C4-2B (cell line): Measurements from ENCODE around the gene RBMS1.

Source experiments
- H3K27ac ChIP-seq: fragments of 450-650 bp; 2 replicates; pipeline ENCODE4 v1.5.1; 2017
- CTCF ChIP-seq: fragments of 450-650 bp; conservative IDR thresholded peaks from 2 replicates; pipeline ENCODE4 v1.5.1; 2017; ENCODE audit warnings: mild to moderate bottlenecking
- ZFX ChIP-seq: fragments of 450-650 bp; IDR thresholded peaks from 2 replicates; pipeline ENCODE4 v1.6.1; 2017

The RBMS1 gene

GRCh38 chr2:160478660-160479059, 14.9 kb downstream of the RBMS1 start:
- TF ChIP-seq CTCF (no peak), ZFX (no peak)
- H3K27ac ChIP-seq = no peak overlapping the region

GRCh38 chr2:160477032-160477431, 16.6 kb downstream of the RBMS1 start:
- TF ChIP-seq ZFX (no peak), CTCF (no peak)
- H3K27ac ChIP-seq = no peak overlapping the region

GRCh38 chr2:160474891-160475787, 18.5 kb downstream of the RBMS1 start:
- H3K27ac ChIP-seq = no peak overlapping the region
- no peak for TF ChIP-seq CTCF
- TF ChIP-seq ZFX = no peak

DNA sequence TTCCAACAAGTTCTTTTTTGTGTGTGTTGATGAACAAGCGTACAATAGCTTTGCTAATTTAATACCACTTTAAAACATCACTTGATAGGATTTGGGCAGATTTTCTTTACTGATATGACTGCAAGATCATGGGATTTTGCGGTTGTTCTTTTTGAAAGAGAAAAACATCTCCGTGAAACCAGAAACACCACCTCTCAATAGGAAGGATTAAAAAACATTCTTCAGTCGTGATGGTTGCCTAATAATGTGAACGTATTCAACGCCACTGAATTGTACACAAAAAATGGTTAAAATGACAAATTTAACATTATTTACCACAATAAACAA, 19.3 kb downstream of the RBMS1 start:
- H3K27ac ChIP-seq = no peak overlapping the region
- TF ChIP-seq CTCF (no peak), ZFX (no peak)

- TF ChIP-seq ZFX (no peak), CTCF (no peak)
- H3K27ac ChIP-seq = no peak overlapping the region
Observed at GRCh38 chr2:160473468-160474318, 19.9 kb downstream of the RBMS1 start.

DNA sequence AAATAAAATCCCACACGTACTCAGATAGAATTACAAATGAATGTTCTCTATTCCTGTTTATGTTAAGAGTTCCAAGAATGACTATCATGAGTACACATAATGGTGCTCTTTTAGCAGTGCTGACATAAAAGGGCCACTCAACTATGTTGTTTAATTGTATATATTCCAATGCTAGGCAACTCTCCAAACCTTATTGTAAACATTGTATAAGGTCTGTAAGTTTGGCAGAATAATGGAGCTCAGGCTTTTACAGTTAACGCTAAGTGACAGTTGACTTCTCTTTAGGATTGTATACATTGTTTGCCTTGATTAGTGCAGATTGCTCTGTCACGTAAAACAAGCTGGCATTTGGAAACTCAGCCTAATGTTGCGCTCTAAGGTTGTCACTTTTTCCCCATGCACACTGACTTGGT, 20.8 kb downstream of the RBMS1 start:
- H3K27ac ChIP-seq = no peak overlapping the region
- TF ChIP-seq ZFX (no peak), CTCF (no peak)

- no peak overlapping the region for H3K27ac ChIP-seq
- TF ChIP-seq CTCF (no peak), ZFX (no peak)
Observed at GRCh38 chr2:160471950-160472349, 21.7 kb downstream of the RBMS1 start.
